ENCODE measurements around the gene GABPB2.

GABPB2 gene

GRCh38 chr1:151059109-151060006 is 11.2 kb upstream of the GABPB2 start, which contains the start of gene CDC42SE1:
Gene CDC42SE1 (minus strand): TSS chr1:151059622. CDS start chr1:151055730, 3,892 bp downstream.
- DNase-seq, result peak; percentile 72 to 73 (median 73)
- no peaks in the 10 kb centered on the region for H3K9me3 ChIP-seq (ENCODE audit: control insufficient read depth, low read length)
- peaks cover 15% of the 10 kb centered on the region for H3K36me3 ChIP-seq (ENCODE audit: control insufficient read depth, insufficient read depth, low read length)
- H3K27ac ChIP-seq (ENCODE audit: insufficient read depth, low read length, poor library complexity, severe bottlenecking), result peak within 1 kb of the TSS; percentile 98
- peaks cover 31% of the 10 kb centered on the region for H3K4me1 ChIP-seq (ENCODE audit: control insufficient read depth, insufficient read depth, low read length, poor library complexity, severe bottlenecking)
- H3K27me3 ChIP-seq (replicated peaks; ENCODE audit: control insufficient read depth, insufficient read depth, low read length, poor library complexity, severe bottlenecking), result no peaks in the 10 kb centered on the region
- peak within 1 kb of the TSS; percentile 88 for H3K4me3 ChIP-seq (ENCODE audit: insufficient read depth, low read depth, low read length, poor library complexity, severe bottlenecking)

GRCh38 chr1:151060007-151060656 is 10.4 kb upstream of the GABPB2 start, which contains the start of gene MLLT11:
Gene MLLT11 (plus strand): TSS chr1:151060397. CDS start chr1:151067225, 6,828 bp downstream.
- no peaks in the 10 kb centered on the region for H3K27me3 ChIP-seq (replicated peaks; ENCODE audit: control insufficient read depth, insufficient read depth, low read length, poor library complexity, severe bottlenecking)
- DNase-seq, result no peak
- H3K27ac ChIP-seq (ENCODE audit: insufficient read depth, low read length, poor library complexity, severe bottlenecking), result peak within 1 kb of the TSS; percentile 98
- peaks cover 7% of the 10 kb centered on the region for H3K36me3 ChIP-seq (ENCODE audit: control insufficient read depth, insufficient read depth, low read length)
- peaks cover 24% of the 10 kb centered on the region for H3K4me1 ChIP-seq (ENCODE audit: control insufficient read depth, insufficient read depth, low read length, poor library complexity, severe bottlenecking)
- H3K4me3 ChIP-seq (ENCODE audit: insufficient read depth, low read depth, low read length, poor library complexity, severe bottlenecking), result peak within 1 kb of the TSS; percentile 88
- no peaks in the 10 kb centered on the region for H3K9me3 ChIP-seq (ENCODE audit: control insufficient read depth, low read length)

- peaks cover 17% of the 10 kb centered on the region for H3K4me1 ChIP-seq (ENCODE audit: control insufficient read depth, insufficient read depth, low read length, poor library complexity, severe bottlenecking)
- peaks cover 2% of the 10 kb centered on the region for H3K36me3 ChIP-seq (ENCODE audit: control insufficient read depth, insufficient read depth, low read length)
- H3K9me3 ChIP-seq (ENCODE audit: control insufficient read depth, low read length), result no peaks in the 10 kb centered on the region
- no peak overlapping the region for H3K27ac ChIP-seq (ENCODE audit: insufficient read depth, low read length, poor library complexity, severe bottlenecking)
- peak overlapping the region; percentile 88 for H3K4me3 ChIP-seq (ENCODE audit: insufficient read depth, low read depth, low read length, poor library complexity, severe bottlenecking)
- no peak for DNase-seq
- no peaks in the 10 kb centered on the region for H3K27me3 ChIP-seq (replicated peaks; ENCODE audit: control insufficient read depth, insufficient read depth, low read length, poor library complexity, severe bottlenecking)
Measured at GRCh38 chr1:151060657-151061421, 9.7 kb upstream of the GABPB2 start.

GRCh38 chr1:151061704-151062103 is 8.9 kb upstream of the GABPB2 start:
- Histone ChIP-seq H3K4me1 (ENCODE audit: control insufficient read depth, insufficient read depth, low read length, poor library complexity, severe bottlenecking) (peaks cover 13% of the 10 kb centered on the region), H3K27ac (ENCODE audit: insufficient read depth, low read length, poor library complexity, severe bottlenecking) (no peak overlapping the region), H3K27me3 (replicated peaks; ENCODE audit: control insufficient read depth, insufficient read depth, low read length, poor library complexity, severe bottlenecking) (no peaks in the 10 kb centered on the region), H3K4me3 (ENCODE audit: insufficient read depth, low read depth, low read length, poor library complexity, severe bottlenecking) (no peak overlapping the region), H3K9me3 (ENCODE audit: control insufficient read depth, low read length) (no peaks in the 10 kb centered on the region), H3K36me3 (ENCODE audit: control insufficient read depth, insufficient read depth, low read length) (peaks cover 2% of the 10 kb centered on the region)
- no peak for DNase-seq

- no peak overlapping the region for H3K27ac ChIP-seq (ENCODE audit: insufficient read depth, low read length, poor library complexity, severe bottlenecking)
- no peaks in the 10 kb centered on the region for H3K9me3 ChIP-seq (ENCODE audit: control insufficient read depth, low read length)
- H3K36me3 ChIP-seq (ENCODE audit: control insufficient read depth, insufficient read depth, low read length), result no peaks in the 10 kb centered on the region
- no peak for DNase-seq
- H3K4me1 ChIP-seq (ENCODE audit: control insufficient read depth, insufficient read depth, low read length, poor library complexity, severe bottlenecking), result peaks cover 11% of the 10 kb centered on the region
- no peak overlapping the region for H3K4me3 ChIP-seq (ENCODE audit: insufficient read depth, low read depth, low read length, poor library complexity, severe bottlenecking)
- no peaks in the 10 kb centered on the region for H3K27me3 ChIP-seq (replicated peaks; ENCODE audit: control insufficient read depth, insufficient read depth, low read length, poor library complexity, severe bottlenecking)
Measured at GRCh38 chr1:151062741-151063371, 7.7 kb upstream of the GABPB2 start.

- DNase-seq, result no peak
- Histone ChIP-seq H3K4me3 (ENCODE audit: insufficient read depth, low read depth, low read length, poor library complexity, severe bottlenecking) (no peak overlapping the region), H3K27me3 (replicated peaks; ENCODE audit: control insufficient read depth, insufficient read depth, low read length, poor library complexity, severe bottlenecking) (no peaks in the 10 kb centered on the region), H3K4me1 (ENCODE audit: control insufficient read depth, insufficient read depth, low read length, poor library complexity, severe bottlenecking) (peaks cover 4% of the 10 kb centered on the region), H3K9me3 (ENCODE audit: control insufficient read depth, low read length) (no peaks in the 10 kb centered on the region), H3K36me3 (ENCODE audit: control insufficient read depth, insufficient read depth, low read length) (no peaks in the 10 kb centered on the region), H3K27ac (ENCODE audit: insufficient read depth, low read length, poor library complexity, severe bottlenecking) (no peak overlapping the region)
Measured at GRCh38 chr1:151065089-151065645, 5.4 kb upstream of the GABPB2 start.

GRCh38 chr1:151067185-151067584 is 3.4 kb upstream of the GABPB2 start:
- Histone ChIP-seq H3K9me3 (ENCODE audit: control insufficient read depth, low read length) (no peaks in the 10 kb centered on the region), H3K27me3 (replicated peaks; ENCODE audit: control insufficient read depth, insufficient read depth, low read length, poor library complexity, severe bottlenecking) (no peaks in the 10 kb centered on the region), H3K27ac (ENCODE audit: insufficient read depth, low read length, poor library complexity, severe bottlenecking) (no peak overlapping the region), H3K4me3 (ENCODE audit: insufficient read depth, low read depth, low read length, poor library complexity, severe bottlenecking) (no peak overlapping the region), H3K4me1 (ENCODE audit: control insufficient read depth, insufficient read depth, low read length, poor library complexity, severe bottlenecking) (peaks cover 5% of the 10 kb centered on the region), H3K36me3 (ENCODE audit: control insufficient read depth, insufficient read depth, low read length) (peaks cover 2% of the 10 kb centered on the region)
- no peak for DNase-seq

- Histone ChIP-seq H3K4me3 (ENCODE audit: insufficient read depth, low read depth, low read length, poor library complexity, severe bottlenecking) (no peak overlapping the region), H3K36me3 (ENCODE audit: control insufficient read depth, insufficient read depth, low read length) (peaks cover 2% of the 10 kb centered on the region), H3K4me1 (ENCODE audit: control insufficient read depth, insufficient read depth, low read length, poor library complexity, severe bottlenecking) (peaks cover 5% of the 10 kb centered on the region), H3K27ac (ENCODE audit: insufficient read depth, low read length, poor library complexity, severe bottlenecking) (no peak overlapping the region), H3K9me3 (ENCODE audit: control insufficient read depth, low read length) (no peaks in the 10 kb centered on the region), H3K27me3 (replicated peaks; ENCODE audit: control insufficient read depth, insufficient read depth, low read length, poor library complexity, severe bottlenecking) (no peaks in the 10 kb centered on the region)
- DNase-seq, result no peak
Measured at GRCh38 chr1:151069103-151069486, 1.5 kb upstream of the GABPB2 start.

- peaks cover 2% of the 10 kb centered on the region for H3K36me3 ChIP-seq (ENCODE audit: control insufficient read depth, insufficient read depth, low read length)
- no peaks in the 10 kb centered on the region for H3K9me3 ChIP-seq (ENCODE audit: control insufficient read depth, low read length)
- peaks cover 5% of the 10 kb centered on the region for H3K4me1 ChIP-seq (ENCODE audit: control insufficient read depth, insufficient read depth, low read length, poor library complexity, severe bottlenecking)
- H3K4me3 ChIP-seq (ENCODE audit: insufficient read depth, low read depth, low read length, poor library complexity, severe bottlenecking), result no peak overlapping the region
- no peak overlapping the region for H3K27ac ChIP-seq (ENCODE audit: insufficient read depth, low read length, poor library complexity, severe bottlenecking)
- H3K27me3 ChIP-seq (replicated peaks; ENCODE audit: control insufficient read depth, insufficient read depth, low read length, poor library complexity, severe bottlenecking), result no peaks in the 10 kb centered on the region
- no peak for DNase-seq
Measured at GRCh38 chr1:151072224-151072623, 1.7 kb downstream of the GABPB2 start.
